ENCODE measurements around the gene ATP5PD. TPM values are rescaled to one million over a fixed set of nuclear protein-coding genes. Genes with fewer than 3 reads are reported as not detected.
"Not testable (repeated sequence)": the region's sequence is repeated elsewhere in the genome, so short reads cannot be mapped to it uniquely, and the experiment has no call there.

ATP5PD gene
- polyA plus RNA-seq, 4 donors = 181 to 366 (median 314) TPM

GRCh38 chr17:75077496-75078283 is 30.9 kb upstream of the ATP5PD start:
- DNase-seq (ENCODE audit: low read depth in 4 of 4, low spot score in 3 of 4) = no peak

DNA sequence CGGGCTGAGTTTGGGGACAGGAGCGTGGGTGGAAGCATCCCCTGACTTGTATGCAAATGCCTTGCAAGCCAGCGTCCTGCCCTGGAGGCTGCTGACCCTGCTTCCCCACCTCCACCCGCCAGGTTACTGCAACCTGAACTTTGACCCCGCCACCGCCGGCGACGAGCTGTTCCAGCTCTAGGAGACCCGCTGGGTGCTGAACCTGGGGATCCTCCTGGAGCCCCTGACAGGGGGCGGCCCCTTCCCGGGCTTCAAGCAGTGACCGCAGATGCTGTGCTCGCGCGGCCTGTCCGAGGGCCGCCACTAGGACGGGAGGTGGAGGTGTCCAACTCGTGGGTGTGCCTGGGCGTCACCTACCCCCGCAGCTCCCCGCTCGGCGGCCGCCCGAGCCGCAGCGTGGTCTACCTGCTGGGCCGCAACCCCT is 30.3 kb upstream of the ATP5PD start:
- DNase-seq (ENCODE audit: low read depth in 4 of 4, low spot score in 3 of 4) = no peak

GRCh38 chr17:75075597-75076336 is 29.0 kb upstream of the ATP5PD start:
- no peak for DNase-seq (ENCODE audit: low read depth in 4 of 4, low spot score in 3 of 4)

DNA sequence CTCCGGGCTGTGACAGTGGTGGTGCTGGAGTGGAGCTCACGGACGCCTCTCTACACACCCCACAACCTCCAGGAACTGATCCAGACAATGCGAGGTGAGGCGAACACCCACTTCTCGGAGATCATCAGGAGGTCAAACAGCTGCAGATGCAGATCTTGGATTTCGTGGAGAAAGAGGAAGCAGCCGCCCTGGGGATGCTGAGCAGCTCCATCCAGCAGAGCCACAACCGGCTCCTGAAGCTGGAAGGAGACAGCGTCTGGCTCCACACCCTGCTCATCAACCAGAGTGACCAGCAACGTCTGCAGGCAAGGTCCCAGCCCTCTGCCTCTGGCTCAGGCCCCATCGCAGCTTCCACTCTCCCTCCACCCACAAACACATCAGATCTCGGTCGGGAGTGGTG is 27.8 kb upstream of the ATP5PD start:
- DNase-seq (ENCODE audit: low read depth in 4 of 4, low spot score in 3 of 4) = no peak

- DNase-seq (ENCODE audit: low read depth in 4 of 4, low spot score in 3 of 4) = no peak
Observed at GRCh38 chr17:75073618-75074047, 26.9 kb upstream of the ATP5PD start.

DNA sequence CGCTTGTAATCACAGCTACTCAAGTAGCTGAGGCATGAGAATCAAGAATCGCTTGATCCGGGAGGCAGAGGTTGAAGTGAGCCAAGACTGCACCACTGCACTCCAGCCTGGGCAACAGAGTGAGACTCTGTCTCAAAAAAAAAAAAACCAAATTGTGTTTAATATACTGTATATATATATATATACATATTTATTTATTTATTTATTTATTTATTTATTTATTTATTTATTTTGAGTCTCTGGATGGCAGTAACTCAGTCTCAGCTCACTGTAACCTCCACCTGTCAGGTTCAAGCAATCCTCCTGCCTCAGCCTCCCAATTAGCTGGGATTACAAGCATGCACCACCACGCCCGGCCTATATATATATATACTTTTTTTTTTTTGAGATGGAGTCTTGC is 26.1 kb upstream of the ATP5PD start:
- not testable (repeated sequence) for DNase-seq (ENCODE audit: low read depth in 4 of 4, low spot score in 3 of 4)

DNA sequence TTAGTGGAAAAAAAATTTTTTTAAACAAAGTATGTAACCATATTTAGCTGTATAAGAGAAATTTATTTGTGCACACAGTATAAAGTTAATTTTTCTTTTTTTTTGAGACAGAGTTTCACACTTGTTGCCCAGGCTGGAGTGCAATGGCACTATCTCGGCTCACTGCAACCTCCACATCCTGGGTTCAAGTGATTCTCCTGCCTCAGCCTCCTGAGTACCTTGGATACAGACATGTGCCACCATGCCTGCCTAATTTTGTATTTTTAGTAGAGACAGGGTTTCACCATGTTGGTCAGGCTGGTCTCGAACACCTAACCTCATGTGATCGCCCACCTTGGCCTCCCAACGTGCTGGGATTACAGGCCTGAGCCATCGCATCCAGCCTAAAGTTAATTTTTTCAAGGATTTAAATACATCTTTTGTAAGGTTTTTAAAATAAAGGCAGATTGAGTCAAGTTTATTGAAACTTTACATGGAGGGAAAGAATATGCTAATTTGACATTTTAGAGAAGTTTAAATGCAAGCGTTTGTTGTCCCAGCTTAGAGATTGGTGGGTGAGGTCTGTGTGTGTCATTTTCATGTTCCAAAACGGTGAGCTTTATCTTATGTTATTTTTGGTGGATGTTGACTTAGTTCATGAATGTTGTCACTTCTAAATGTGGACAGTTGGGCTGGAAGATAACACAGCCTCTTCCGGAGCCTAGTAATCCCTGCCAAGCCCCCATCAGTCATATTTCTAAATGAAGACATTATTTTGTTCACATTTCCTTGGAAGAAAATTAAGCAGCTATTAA is 24.9 kb upstream of the ATP5PD start:
- DNase-seq (ENCODE audit: low read depth in 4 of 4, low spot score in 3 of 4) = not testable (repeated sequence)

DNA sequence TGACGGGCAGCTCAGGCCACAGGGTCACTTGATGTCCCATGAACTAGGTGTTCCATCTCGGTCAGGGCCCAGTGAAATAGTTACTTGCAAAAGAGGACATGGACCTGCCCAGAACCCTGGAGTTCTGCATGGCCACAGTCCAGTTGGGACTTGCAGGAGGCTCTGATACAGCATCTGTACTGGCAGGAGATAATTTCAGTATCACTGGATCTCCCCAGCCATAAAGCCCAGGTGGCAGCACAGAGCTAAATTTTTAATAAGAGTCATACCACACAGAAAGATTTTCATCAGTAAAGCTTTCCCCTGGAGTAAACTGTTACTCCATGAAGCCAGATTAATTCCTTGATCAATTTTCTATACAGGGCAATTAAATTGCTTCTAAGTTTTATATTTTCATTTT is 23.0 kb upstream of the ATP5PD start:
- DNase-seq (ENCODE audit: low read depth in 4 of 4, low spot score in 3 of 4) = no peak

DNA sequence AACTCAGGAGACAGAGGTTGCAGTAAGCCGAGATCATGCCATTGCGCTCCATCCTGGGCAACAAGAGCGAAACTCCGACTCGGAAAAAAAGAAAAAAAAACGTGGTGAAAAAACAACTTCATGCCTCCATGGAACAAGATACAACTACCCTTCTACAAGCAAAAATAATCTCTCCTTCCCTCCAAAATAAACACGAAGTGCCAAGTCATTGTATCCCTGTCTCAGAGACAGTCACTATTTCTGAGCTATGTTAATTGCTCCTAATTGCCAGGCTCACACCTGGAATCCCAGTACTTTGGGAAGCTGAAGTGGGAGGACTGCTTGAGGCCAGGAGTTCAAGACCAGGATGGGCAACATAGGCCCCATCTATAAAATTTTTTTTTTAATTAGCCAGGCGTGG is 22.0 kb upstream of the ATP5PD start:
- no peak for DNase-seq (ENCODE audit: low read depth in 4 of 4, low spot score in 3 of 4)

GRCh38 chr17:75067856-75068255 is 21.1 kb upstream of the ATP5PD start:
- DNase-seq (ENCODE audit: low read depth in 4 of 4, low spot score in 3 of 4) = no peak

GRCh38 chr17:75065562-75066151 is 18.9 kb upstream of the ATP5PD start:
- DNase-seq (ENCODE audit: low read depth in 4 of 4, low spot score in 3 of 4) = no peak

- no peak for DNase-seq (ENCODE audit: low read depth in 4 of 4, low spot score in 3 of 4)
Observed at GRCh38 chr17:75064867-75065561, 18.2 kb upstream of the ATP5PD start.

DNA sequence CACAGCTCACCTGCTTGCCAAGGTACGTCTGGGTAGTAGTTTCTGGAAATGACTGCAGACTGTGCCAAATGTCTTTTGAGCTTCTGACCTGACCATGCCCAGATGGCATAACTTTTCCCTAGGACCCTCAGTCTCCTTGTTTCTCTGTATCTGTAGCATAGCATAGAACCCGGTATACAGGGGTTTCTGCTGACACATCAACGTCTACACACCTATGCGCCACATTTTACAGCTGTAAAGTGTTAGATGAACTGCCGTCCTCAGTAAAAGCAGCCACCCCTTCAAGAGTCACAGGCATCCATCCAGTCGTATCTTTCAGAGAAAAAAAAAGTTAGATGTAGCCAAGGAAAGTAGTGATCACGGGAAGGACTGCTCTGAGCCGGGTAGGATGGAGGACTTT is 17.7 kb upstream of the ATP5PD start:
- no peak for DNase-seq (ENCODE audit: low read depth in 4 of 4, low spot score in 3 of 4)

- DNase-seq (ENCODE audit: low read depth in 4 of 4, low spot score in 3 of 4) = no peak
Observed at GRCh38 chr17:75064040-75064439, 17.3 kb upstream of the ATP5PD start.

- DNase-seq (ENCODE audit: low read depth in 4 of 4, low spot score in 3 of 4) = no peak
Observed at GRCh38 chr17:75063626-75064025, 16.9 kb upstream of the ATP5PD start.

GRCh38 chr17:75063201-75063600 is 16.4 kb upstream of the ATP5PD start:
- no peak for DNase-seq (ENCODE audit: low read depth in 4 of 4, low spot score in 3 of 4)

DNA sequence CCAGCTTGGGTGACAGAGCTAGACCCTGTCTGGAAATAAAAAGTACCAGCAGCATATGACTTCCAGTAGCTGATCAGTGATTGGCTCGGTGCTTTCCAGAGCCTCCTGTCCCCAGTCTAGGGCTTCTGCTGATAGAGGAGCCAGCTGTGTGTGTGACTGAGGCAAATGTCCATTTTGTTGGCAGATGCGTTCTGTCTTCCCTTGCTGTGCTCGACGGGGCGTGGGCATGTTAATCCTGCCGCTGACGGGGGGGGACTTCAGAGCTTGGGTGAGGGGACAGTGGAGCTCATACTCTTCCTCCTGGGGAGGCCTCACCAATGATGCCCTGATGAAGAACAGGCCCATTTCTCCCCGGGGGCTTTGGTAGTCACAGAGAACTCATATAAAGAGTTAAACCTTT is 14.8 kb upstream of the ATP5PD start:
- no peak for DNase-seq (ENCODE audit: low read depth in 4 of 4, low spot score in 3 of 4)

GRCh38 chr17:75061055-75061438 is 14.3 kb upstream of the ATP5PD start:
- DNase-seq (ENCODE audit: low read depth in 4 of 4, low spot score in 3 of 4) = no peak

GRCh38 chr17:75060434-75061054 is 13.8 kb upstream of the ATP5PD start:
- DNase-seq (ENCODE audit: low read depth in 4 of 4, low spot score in 3 of 4) = no peak

All from left renal pelvis (tissue), 4 donors.